ENCODE measurements around the gene KCNK1. TPM values are rescaled to one million over a fixed set of nuclear protein-coding genes. Genes with fewer than 3 reads are reported as not detected.
A peak's percentile ranks its signal among the peaks of the same experiment; 100 is the strongest.

KCNK1 gene
- total RNA-seq, result 29.7 TPM
- long read RNA-seq, transcript KCNK1-202 (3 exons, 2,161 nt), result major isoform, 67 of 72 reads
- long read RNA-seq, partial matches to known transcripts, result 1 of 72 reads
- long read RNA-seq, other reads (novel, unspliced or antisense), result 4 of 72 reads

- DNase-seq (peak; percentile 80), ATAC-seq (peak; percentile 83)
- intact Hi-C loops (cut with micrococcal nuclease), result no loop called here
Observed at GRCh38 chr1:233613252-233614172, at the start of gene KCNK1. TSS of gene KCNK1 (plus strand) at chr1:233614106. CDS start at chr1:233614172, 66 bp downstream.

DNA sequence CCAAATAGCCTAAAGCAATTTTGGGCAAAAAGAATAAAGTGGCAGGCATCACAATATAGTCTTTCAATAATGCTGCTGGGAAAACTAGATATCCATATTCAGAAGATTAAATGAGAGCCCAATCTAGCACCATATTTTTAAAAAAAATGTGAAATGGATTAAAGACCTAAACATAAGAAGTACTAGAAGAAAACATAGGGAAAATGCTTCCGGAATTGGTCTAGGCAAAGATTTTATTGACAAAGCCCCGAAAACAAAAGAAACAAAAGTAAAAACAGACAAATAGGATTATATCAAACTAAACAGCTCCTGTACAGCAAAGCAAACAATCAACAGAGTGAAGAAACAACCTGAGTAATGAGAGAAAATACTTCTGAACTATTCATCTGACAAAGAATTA lies 48.6 kb upstream of the KCNK1 start:
- no peak for ATAC-seq
- intact Hi-C loops (cut with micrococcal nuclease), result no loop called here

GRCh38 chr1:233566886-233567285 lies 47.0 kb upstream of the KCNK1 start:
- ATAC-seq (no peak), DNase-seq (no peak)
- intact Hi-C loops (cut with micrococcal nuclease), result no loop called here

More for the DNA sequence above, 48.6 kb upstream of the KCNK1 start:
- no peak for DNase-seq

DNA sequence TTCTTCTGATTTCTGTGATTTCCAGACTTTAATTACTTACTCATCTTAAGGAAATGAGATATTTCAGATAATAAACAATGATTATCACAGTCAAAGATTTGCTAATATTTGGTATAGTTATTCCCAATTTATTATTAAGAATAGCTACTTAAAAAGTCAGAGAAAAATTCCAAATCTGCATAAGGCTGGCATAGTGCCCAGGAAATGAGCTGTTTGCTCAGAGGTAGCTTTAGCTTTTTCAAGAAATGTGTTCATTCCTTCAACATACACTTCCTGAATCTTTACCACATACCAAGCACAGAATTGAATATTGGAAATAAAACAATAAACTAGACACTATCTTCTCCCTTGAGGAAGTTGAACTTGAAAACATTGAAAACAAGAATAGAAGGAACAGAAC lies 44.3 kb upstream of the KCNK1 start:
- DNase-seq (no peak), ATAC-seq (no peak)
- intact Hi-C loops (cut with micrococcal nuclease), result no loop called here

GRCh38 chr1:233570216-233570615 lies 43.7 kb upstream of the KCNK1 start:
- ATAC-seq, result no peak
- no peak for DNase-seq
- intact Hi-C loops (cut with micrococcal nuclease), result no loop called here

DNA sequence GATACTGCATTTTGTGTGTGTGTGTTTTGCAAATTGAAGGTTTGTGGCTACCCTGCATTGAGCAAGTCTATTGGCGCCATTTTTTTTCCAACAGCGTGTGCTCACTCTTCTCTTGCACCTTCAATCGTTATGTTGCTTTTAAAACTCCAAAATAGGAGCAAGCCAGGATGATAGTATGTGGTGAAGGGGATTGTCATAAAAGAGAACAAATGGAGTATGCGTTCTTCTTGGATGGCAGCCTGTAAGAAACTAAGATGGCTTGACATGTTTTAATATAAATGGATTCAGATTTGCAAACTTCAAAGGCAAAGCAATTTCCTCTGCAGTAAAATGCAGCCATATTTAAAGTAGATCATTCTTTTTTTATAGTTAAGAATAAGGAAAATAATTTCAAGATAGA lies 43.2 kb upstream of the KCNK1 start:
- ATAC-seq (no peak), DNase-seq (no peak)
- intact Hi-C loops (cut with micrococcal nuclease), result no loop called here

DNA sequence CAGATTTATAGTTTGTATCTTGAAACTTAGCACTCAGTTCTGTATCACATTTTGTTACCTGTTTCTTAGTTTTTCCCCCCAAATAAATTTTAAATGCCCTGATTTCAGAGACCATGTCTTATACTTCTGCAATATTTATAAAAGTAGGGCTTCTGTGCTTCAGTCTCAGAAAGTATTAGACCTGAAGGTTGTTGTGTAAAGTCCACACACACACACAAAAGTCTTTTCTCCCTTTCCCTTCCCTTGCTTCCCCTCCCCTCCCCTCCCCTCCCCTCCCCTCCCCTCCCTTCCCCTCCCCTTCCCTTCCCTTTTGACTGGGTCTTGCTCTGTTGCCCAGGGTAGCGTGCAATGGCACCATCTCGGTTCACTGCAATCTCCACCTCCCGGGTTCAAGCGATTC lies 41.0 kb upstream of the KCNK1 start:
- intact Hi-C loops (cut with micrococcal nuclease), result no loop called here
- no peak for DNase-seq
- no peak for ATAC-seq

DNA sequence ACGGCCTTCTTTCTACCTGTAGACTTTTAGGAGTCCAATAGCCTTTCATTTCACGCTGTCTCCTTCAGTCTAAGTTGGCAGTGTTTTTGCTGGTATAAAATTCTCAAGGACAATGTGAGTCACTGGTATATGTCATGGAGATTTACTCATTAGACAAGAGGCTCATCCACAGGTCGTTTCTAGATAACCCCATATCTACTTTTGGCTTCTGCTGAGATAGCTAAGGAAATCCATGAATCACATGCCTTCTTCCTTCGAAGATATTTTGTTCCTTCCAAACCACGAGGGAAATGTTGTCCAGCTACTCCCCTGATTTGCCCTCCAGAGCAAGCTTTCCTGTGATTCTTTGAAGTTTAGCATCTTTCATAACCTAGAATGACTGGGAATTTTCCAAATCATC lies 38.5 kb upstream of the KCNK1 start:
- intact Hi-C loops (cut with micrococcal nuclease), result no loop called here
- ATAC-seq, result no peak
- no peak for DNase-seq

DNA sequence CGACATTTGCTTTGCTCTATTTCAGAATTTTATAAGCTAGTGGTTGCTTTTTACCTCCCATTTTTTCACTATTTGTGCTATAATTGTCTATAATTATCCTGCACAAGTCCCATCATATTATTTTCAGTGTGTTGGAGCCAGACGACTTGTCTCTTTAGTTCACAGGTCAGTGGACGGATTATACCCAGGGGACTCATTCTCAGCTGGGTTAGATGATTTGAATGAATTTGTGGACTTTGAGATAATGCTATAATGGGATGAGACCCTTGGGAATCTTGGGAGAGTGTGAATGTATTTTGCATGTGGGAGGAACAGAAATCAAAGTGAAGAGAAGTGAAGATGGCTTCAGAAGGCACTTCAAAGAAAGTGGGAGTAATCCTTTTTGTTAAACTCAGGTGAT lies 31.5 kb upstream of the KCNK1 start:
- DNase-seq, result no peak
- no peak for ATAC-seq
- intact Hi-C loops (cut with micrococcal nuclease), result no loop called here

DNA sequence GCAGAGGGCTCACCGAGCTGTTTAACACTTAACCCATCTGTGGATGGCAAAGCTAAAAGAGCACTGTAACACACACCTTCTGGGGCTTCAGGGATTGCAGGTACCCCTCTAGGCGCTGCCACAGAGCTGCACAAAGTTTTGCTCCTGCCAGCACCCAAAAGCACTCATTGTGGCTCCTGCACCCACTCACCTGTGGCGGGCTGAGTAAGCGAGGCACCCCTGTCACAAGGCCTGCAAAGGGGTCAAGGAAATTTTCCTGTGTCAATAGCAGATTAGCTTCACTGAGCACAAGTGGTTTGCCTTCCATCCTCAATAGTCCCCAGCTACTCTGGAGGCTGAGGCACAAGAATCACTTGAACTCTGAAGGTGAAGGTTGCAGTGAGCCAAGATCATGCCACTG lies 29.5 kb upstream of the KCNK1 start:
- intact Hi-C loops (cut with micrococcal nuclease), result no loop called here
- ATAC-seq (no peak), DNase-seq (no peak)

DNA sequence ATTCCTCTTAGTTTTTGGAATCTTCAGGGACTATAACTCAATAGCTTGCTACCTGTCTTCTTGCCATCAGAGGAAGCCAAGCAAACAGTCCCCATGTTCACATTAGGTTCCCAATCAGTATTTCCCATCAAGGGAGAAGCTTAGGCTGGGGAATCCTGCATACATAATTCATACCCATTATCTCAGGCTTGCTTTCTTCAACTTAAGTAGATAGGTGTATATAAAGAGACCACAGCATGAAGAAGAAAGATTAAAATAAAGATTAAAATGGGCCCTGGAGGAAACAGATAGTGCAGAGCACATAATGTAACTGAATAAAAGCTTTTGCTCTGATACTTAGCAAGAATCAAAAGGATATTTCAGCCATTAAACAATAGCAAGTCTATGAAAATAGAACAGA lies 29.0 kb upstream of the KCNK1 start:
- no peak for DNase-seq

GRCh38 chr1:233586301-233586700 lies 27.6 kb upstream of the KCNK1 start:
- intact Hi-C loops (cut with micrococcal nuclease), result no loop called here
- no peak for DNase-seq
- ATAC-seq, result no peak

More for the DNA sequence above, 29.0 kb upstream of the KCNK1 start:
- no peak for ATAC-seq
- intact Hi-C loops (cut with micrococcal nuclease), result no loop called here

GRCh38 chr1:233587196-233587595 lies 26.7 kb upstream of the KCNK1 start:
- intact Hi-C loops (cut with micrococcal nuclease), result no loop called here
- no peak for DNase-seq
- no peak for ATAC-seq

- DNase-seq, result no peak
- intact Hi-C loops (cut with micrococcal nuclease), result no loop called here
- ATAC-seq, result no peak
Observed at GRCh38 chr1:233587958-233588799, 25.7 kb upstream of the KCNK1 start.

GRCh38 chr1:233597489-233597901 lies 16.4 kb upstream of the KCNK1 start:
- intact Hi-C loops (cut with micrococcal nuclease), result no loop called here
- ATAC-seq (no peak), DNase-seq (no peak)

- ATAC-seq (no peak), DNase-seq (no peak)
- intact Hi-C loops (cut with micrococcal nuclease), result no loop called here
Observed at GRCh38 chr1:233598891-233599541, 14.9 kb upstream of the KCNK1 start.

- no peak for DNase-seq
- ATAC-seq, result no peak
- intact Hi-C loops (cut with micrococcal nuclease), result no loop called here
Observed at GRCh38 chr1:233599542-233600073, 14.3 kb upstream of the KCNK1 start.

- ATAC-seq (no peak), DNase-seq (no peak)
- intact Hi-C loops (cut with micrococcal nuclease), result no loop called here
Observed at GRCh38 chr1:233600488-233600887, 13.4 kb upstream of the KCNK1 start.

- intact Hi-C loops (cut with micrococcal nuclease), result no loop called here
- ATAC-seq (no peak), DNase-seq (no peak)
Observed at GRCh38 chr1:233603478-233603877, 10.4 kb upstream of the KCNK1 start.

All from left ventricle myocardium superior (tissue), 1 donor.